Astrocyte of the cerebellum (primary cell): ENCODE results near the gene FN1.

Source experiments
- DNase-seq: peaks from one replicate; pipeline ENCODE4 v3.0.0-alpha.2; 2011; ENCODE audit warnings: low read depth
- H3K4me3 ChIP-seq: 2 replicates; pipeline ENCODE4 v1.5.1; 2011; ENCODE audit warnings: mild to moderate bottlenecking, low read depth, low read length, moderate library complexity
- CTCF ChIP-seq: IDR thresholded peaks from 2 replicates; pipeline ENCODE4 v1.5.1; 2012; ENCODE audit warnings: low read length, low read depth, moderate library complexity, mild to moderate bottlenecking; ENCODE audit errors: missing control alignments
- in situ Hi-C: cut with HindIII; loops from 2 replicates; pipeline ENCODE4 v1.10.0; 2017; ENCODE audit warnings: low sequenced_read_pairs

FN1 gene

DNA sequence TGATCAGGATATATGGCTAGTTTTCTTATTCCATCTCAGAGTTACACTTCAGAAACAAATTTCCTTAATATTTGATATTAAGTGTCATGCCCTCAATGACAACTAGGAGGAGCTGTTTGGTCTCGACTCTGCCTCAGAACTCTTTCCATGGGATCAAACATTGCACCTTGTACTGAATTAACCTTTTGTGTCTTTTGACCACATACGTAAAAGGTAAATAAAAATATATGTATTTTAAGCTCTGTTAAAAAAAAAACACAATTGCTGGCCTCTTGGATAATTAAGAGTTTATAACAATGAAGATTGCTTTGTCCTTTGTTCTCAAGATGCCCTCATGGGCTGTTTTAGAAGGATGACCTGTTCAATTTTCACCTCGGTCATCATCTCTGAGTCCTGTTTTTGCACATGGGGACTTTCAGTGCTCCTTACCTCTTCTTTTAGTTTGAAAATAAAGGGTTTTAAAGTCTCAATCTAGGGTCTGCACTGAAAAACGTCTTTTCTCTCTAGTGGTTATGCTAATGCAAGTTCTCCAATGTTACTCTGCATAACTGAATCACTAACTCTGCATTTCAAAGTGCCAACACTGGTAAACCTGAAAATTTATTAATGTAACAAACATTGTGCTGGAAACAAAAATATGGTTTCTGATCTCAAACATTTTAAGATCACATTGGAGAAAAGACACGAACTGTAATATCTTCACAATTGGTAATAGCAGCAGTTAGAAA lies 18.8 kb upstream of the FN1 start:
- in situ Hi-C loops: loop anchor here (10.0 kb wide), 1 partner anchor 460 kb away; no protein-coding TSS in a partner anchor
- H3K4me3 ChIP-seq: no peak overlapping the region
- DNase-seq: no peak
- peak; percentile 76 for TF ChIP-seq CTCF

GRCh38 chr2:215452725-215453124 lies 16.9 kb upstream of the FN1 start:
- no peak overlapping the region for H3K4me3 ChIP-seq
- in situ Hi-C loops: loop anchor here (10.0 kb wide), 1 partner anchor 462 kb away; no protein-coding TSS in a partner anchor
- TF ChIP-seq CTCF: no peak
- no peak for DNase-seq

DNA sequence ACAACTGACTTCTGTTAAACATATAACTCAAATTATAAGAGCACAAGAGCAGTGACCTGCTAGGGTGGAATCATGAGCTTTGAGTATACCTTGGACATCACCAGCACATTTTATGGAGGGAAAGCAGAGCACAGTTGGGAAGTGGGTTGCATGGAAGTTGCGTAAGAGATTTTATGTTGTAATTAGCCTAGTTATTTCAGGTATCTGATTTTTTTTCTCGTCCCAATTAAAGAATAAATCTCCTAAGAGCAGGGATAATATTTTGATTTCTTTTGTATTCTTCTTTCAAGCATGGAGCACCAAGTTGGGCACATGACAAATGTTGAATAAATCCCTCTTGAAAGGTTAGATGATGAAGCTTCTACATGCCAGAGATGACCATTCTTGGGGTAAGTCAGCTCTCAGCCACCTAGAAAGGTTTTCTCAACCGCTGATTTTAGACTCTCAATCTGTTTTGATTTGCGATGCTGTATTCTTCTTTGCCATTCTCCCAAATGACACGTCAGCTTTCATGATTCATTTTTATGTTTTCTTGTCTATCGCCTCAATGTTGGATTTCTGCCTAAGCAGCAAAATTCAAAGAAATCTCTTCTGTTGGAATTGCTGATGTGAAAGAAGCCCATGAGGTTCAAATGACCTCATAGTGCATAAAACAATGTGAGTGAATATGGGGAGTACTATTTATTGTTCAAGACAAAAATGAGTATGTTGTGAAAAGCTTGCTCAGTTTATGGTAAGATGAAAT lies 15.3 kb upstream of the FN1 start:
- in situ Hi-C loops: loop anchor here (10.0 kb wide), 1 partner anchor 464 kb away; no protein-coding TSS in a partner anchor
- no peak overlapping the region for H3K4me3 ChIP-seq
- DNase-seq: no peak
- TF ChIP-seq CTCF: no peak

- no peak overlapping the region for H3K4me3 ChIP-seq
- no peak for TF ChIP-seq CTCF
- in situ Hi-C loops: loop anchor here (10.0 kb wide), 1 partner anchor 464 kb away; no protein-coding TSS in a partner anchor
- no peak for DNase-seq
Measured at GRCh38 chr2:215450188-215451011, 14.5 kb upstream of the FN1 start.

- H3K4me3 ChIP-seq: no peak overlapping the region
- no peak for DNase-seq
- in situ Hi-C loops: no loop called here
- TF ChIP-seq CTCF: no peak
Measured at GRCh38 chr2:215447673-215448081, 11.8 kb upstream of the FN1 start.

DNA sequence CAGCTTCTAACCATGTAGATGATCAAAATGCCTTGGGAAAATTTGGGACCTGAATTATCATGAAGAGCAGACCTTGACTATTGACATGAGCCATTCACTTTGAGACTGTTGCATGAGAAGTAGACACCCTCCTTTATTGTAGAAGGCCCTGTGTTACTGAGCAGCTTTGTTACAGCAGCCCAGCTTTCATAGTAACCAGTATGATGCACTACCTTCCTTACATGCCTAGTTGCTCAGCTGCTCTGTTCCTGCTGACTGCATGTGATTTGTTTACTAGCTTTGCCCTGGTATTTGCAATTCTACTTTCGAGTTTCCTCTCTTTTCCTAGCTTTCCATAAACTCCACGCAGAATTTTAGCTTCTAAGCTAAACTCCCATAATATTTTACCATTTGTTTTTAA lies 11.2 kb upstream of the FN1 start:
- no peak for DNase-seq
- no peak for TF ChIP-seq CTCF
- no peak overlapping the region for H3K4me3 ChIP-seq
- in situ Hi-C loops: no loop called here
